Keratinocyte (primary cell): ENCODE results near the gene PLAC9.

ENCODE experiments used
- EZH2 ChIP-seq: IDR thresholded peaks from one replicate; pipeline ENCODE4 v1.6.1; 2012; ENCODE audit warnings: inconsistent platforms, mild to moderate bottlenecking, low read length, moderate library complexity
- TF ChIP-seq, protein P1 (sequence below), 3 experiments: IDR thresholded peaks in 1 of 3; conservative IDR thresholded peaks in 1 of 3; optimal IDR thresholded peaks in 1 of 3; 2 replicates in 2 of 3; 3 replicates in 1 of 3; pipeline versions ENCODE3 to v1.5.1; 2011; ENCODE audit warnings: low read length in 3 of 3, mild to moderate bottlenecking in 3 of 3, moderate library complexity in 2 of 3, control low read depth in 1 of 3, inconsistent platforms in 1 of 3; ENCODE audit not compliant: insufficient read depth in 2 of 3; ENCODE audit errors: extremely low read depth in 1 of 3

DNA sequence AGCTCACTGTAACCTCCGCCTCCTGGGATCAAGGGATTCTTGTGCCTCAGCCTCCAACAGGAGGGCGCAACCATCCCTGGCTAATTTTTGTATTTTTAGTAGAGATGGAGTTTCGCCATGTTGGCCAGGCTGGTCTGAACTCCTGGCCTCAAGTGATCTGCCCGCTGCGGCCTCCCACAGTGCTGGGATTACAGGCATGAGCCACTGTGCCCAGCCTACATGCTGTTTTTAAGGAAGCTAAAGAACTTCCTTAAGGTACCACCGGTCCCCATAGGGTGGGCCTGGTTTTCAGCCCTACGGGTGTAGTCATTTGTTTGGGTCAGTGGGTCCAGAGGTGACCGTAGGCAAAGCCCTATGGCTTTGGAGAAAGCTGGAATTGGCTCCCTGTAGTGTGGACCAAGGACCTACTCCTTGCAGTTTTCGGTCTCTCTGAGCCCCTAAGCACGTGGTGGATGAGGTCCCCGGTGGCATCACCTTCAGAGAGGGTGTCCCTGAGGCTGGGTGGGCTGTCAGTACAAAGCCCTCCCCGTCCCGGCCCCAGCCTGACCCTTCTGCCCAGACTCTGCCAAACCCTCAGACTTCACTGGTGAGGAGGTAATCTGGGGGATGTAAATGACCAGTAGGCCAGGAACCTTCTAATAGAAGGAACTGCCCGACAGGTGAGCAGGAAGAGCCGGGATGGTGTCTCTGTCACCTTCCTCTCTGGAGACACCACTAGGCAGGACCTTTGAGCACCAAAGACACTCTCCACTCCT is 42.3 kb downstream of the PLAC9 start:
- TF ChIP-seq EZH2: no peak
- TF ChIP-seq, protein P1, sequence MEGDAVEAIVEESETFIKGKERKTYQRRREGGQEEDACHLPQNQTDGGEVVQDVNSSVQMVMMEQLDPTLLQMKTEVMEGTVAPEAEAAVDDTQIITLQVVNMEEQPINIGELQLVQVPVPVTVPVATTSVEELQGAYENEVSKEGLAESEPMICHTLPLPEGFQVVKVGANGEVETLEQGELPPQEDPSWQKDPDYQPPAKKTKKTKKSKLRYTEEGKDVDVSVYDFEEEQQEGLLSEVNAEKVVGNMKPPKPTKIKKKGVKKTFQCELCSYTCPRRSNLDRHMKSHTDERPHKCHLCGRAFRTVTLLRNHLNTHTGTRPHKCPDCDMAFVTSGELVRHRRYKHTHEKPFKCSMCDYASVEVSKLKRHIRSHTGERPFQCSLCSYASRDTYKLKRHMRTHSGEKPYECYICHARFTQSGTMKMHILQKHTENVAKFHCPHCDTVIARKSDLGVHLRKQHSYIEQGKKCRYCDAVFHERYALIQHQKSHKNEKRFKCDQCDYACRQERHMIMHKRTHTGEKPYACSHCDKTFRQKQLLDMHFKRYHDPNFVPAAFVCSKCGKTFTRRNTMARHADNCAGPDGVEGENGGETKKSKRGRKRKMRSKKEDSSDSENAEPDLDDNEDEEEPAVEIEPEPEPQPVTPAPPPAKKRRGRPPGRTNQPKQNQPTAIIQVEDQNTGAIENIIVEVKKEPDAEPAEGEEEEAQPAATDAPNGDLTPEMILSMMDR (optimal IDR thresholded peaks at IDR 0.05 in 1 of 3, IDR thresholded peaks at IDR 0.05 in 1 of 3, conservative IDR thresholded peaks at IDR 0.05 in 1 of 3; ENCODE audit: extremely low read depth in 1 of 3, insufficient read depth in 2 of 3, low read length in 3 of 3): no peak
